SJCRH30 (cell line): ENCODE data around the gene CACNA2D3. TPM values are rescaled to one million over a fixed set of nuclear protein-coding genes. Genes with fewer than 3 reads are reported as not detected.

Experiments used
- DNase-seq, 2 experiments: peaks; one replicate each; pipeline ENCODE4 v3.0.0-alpha.2; 2015 to 2020
- H3K27ac ChIP-seq: fragments of 250-450 bp; sonication (Bioruptor Pico); 2 replicates; pipeline ENCODE4 v1.5.1; 2020; ENCODE audit warnings: mild to moderate bottlenecking, moderate library complexity
- H3K27me3 ChIP-seq: fragments of 250-450 bp; sonication (Bioruptor Pico); 2 replicates; pipeline ENCODE4 v1.5.1; 2020; ENCODE audit warnings: mild to moderate bottlenecking, moderate library complexity
- H3K36me3 ChIP-seq: fragments of 250-450 bp; sonication (Bioruptor Pico); 2 replicates; pipeline ENCODE4 v1.5.1; 2020; ENCODE audit warnings: mild to moderate bottlenecking, moderate library complexity
- H3K4me1 ChIP-seq: fragments of 250-450 bp; sonication (Bioruptor Pico); 2 replicates; pipeline ENCODE4 v1.5.1; 2020; ENCODE audit warnings: mild to moderate bottlenecking, moderate library complexity
- H3K4me3 ChIP-seq: fragments of 250-450 bp; sonication (Bioruptor Pico); 2 replicates; pipeline ENCODE4 v1.5.1; 2020; ENCODE audit warnings: mild to moderate bottlenecking, moderate library complexity
- H3K9me3 ChIP-seq: fragments of 250-450 bp; sonication (Bioruptor Pico); replicated peaks from 2 replicates; pipeline ENCODE4 v1.5.1; 2020; ENCODE audit warnings: mild to moderate bottlenecking, moderate library complexity
- total RNA-seq: library from RNA; depleted of rRNA; stranded (reverse); fragments of >200 nt; shearing (Covaris generic); gene quantifications from 2 replicates; pipeline ENCODE4 v1.2.3, GENCODE V29; 2014

CACNA2D3 gene
- total RNA-seq, 1 experiment from 2014 or later: 0.22 TPM

DNA sequence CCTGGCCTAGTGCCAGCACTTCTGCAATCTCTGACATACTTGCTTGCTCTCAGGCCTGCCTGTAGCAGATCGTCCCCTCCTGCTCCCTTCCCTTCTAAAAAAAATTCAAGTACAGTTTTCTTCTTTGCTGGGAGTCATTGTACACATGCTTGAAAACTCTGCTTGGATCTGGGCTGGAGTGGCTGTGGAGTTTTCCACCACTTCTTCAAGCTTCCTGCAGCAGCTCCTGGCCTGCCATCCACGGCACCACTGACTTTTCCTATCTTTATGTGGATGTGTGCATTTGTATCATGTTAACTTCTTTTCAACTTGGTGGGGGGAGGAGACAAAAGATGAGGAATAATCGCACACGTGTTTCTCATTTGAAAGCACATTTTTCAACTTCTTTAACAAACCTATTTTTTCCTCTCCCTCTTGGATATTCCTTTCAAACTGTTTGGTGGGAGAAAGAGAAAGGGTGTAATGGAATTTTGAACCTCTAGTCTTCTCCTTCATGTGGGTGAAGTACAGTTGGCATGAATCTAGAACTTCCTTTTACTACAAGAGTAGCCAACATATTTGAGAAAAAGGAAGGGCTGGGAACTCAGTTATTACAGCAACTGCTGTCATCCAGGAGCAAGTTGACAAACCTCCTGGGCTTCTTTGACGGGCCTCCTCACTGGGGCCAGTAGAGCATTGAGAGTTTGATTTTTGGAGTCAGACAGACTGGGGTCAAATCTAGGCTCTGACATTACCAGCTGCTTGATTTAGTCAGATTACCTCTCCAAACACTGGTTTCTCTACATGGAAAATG lies 866.7 kb downstream of the CACNA2D3 start:
- Histone ChIP-seq H3K27ac (no peak overlapping the region), H3K4me1 (peaks cover 25% of the 10 kb centered on the region), H3K9me3 (no peaks in the 10 kb centered on the region), H3K36me3 (no peaks in the 10 kb centered on the region), H3K4me3 (no peak overlapping the region), H3K27me3 (no peaks in the 10 kb centered on the region)
- DNase-seq: peak; percentile 30 to 51

DNA sequence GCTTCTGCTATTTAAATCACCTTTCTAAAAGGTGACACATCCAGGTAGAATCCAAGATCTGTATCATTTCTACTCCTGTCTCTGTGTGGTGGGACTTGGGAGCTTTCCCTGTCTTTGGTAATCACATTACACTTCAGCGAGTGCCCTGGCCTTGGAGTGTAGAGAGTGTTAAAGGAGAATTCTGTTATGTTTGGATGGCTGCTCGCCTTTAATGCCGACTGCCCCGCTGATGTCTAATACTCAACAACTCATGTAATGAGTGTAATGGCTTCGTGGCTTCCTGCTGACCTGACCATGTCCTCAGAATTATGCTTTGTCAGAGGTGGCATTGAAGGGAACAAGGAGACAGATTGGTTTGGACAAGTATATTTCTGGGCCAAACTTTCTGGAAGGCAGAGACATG lies 871.8 kb downstream of the CACNA2D3 start:
- Histone ChIP-seq H3K27me3 (no peaks in the 10 kb centered on the region), H3K36me3 (no peaks in the 10 kb centered on the region), H3K4me1 (peaks cover 13% of the 10 kb centered on the region), H3K27ac (no peak overlapping the region), H3K9me3 (no peaks in the 10 kb centered on the region), H3K4me3 (no peak overlapping the region)
- no peak for DNase-seq

DNA sequence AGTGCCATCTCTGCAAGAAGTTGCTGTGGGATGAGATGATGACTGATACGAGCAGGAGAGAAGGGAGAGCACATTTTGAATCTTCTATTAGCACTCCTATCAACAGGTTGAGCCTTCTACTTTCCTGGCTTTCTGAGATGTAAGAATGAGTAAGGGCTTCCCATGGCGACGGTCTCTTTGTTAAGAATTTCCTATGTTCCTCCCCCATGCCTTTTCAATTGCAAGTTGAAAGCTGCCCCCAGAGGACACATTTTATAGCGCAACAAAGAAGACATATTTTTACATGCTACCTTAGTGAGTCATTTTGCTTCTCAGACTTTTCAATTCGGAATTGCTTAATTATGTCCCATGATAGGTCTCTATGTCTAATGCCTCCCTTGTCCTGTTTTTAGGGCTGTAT lies 876.8 kb downstream of the CACNA2D3 start:
- Histone ChIP-seq H3K4me3 (no peak overlapping the region; the same call in 1 of the 2 replicates), H3K9me3 (no peaks in the 10 kb centered on the region), H3K4me1 (peaks cover 29% of the 10 kb centered on the region), H3K27ac (peak overlapping the region; percentile 94), H3K27me3 (no peaks in the 10 kb centered on the region), H3K36me3 (no peaks in the 10 kb centered on the region)
- peak; percentile 53 to 76 for DNase-seq

GRCh38 chr3:54999811-55000210 lies 877.5 kb downstream of the CACNA2D3 start:
- Histone ChIP-seq H3K4me3 (peak overlapping the region; percentile 3), H3K36me3 (no peaks in the 10 kb centered on the region), H3K9me3 (no peaks in the 10 kb centered on the region), H3K27me3 (no peaks in the 10 kb centered on the region), H3K27ac (peak overlapping the region; percentile 94), H3K4me1 (peaks cover 29% of the 10 kb centered on the region)
- DNase-seq: peak; percentile 86 to 94

GRCh38 chr3:55000546-55000945 lies 878.2 kb downstream of the CACNA2D3 start:
- Histone ChIP-seq H3K36me3 (no peaks in the 10 kb centered on the region), H3K27ac (peak overlapping the region; percentile 94), H3K27me3 (no peaks in the 10 kb centered on the region), H3K4me3 (peak overlapping the region; percentile 3), H3K4me1 (peaks cover 32% of the 10 kb centered on the region), H3K9me3 (no peaks in the 10 kb centered on the region)
- peak; percentile 89 to 95 for DNase-seq

GRCh38 chr3:55000953-55001352 lies 878.6 kb downstream of the CACNA2D3 start:
- H3K36me3 ChIP-seq: no peaks in the 10 kb centered on the region
- no peaks in the 10 kb centered on the region for H3K9me3 ChIP-seq
- H3K27ac ChIP-seq: peak overlapping the region; percentile 94
- H3K27me3 ChIP-seq: no peaks in the 10 kb centered on the region
- DNase-seq: peak; percentile 41 to 63
- H3K4me1 ChIP-seq: peaks cover 36% of the 10 kb centered on the region
- H3K4me3 ChIP-seq: no peak overlapping the region

- Histone ChIP-seq H3K4me3 (no peak overlapping the region), H3K36me3 (no peaks in the 10 kb centered on the region), H3K27me3 (no peaks in the 10 kb centered on the region)
Measured at GRCh38 chr3:55002416-55002930, 880.1 kb downstream of the CACNA2D3 start.

GRCh38 chr3:55006244-55006676 lies 883.9 kb downstream of the CACNA2D3 start:
- DNase-seq: peak; percentile 76 to 86
- Histone ChIP-seq H3K36me3 (no peaks in the 10 kb centered on the region), H3K27me3 (no peaks in the 10 kb centered on the region), H3K27ac (peak overlapping the region; percentile 54), H3K4me1 (peaks cover 45% of the 10 kb centered on the region), H3K9me3 (no peaks in the 10 kb centered on the region), H3K4me3 (peak overlapping the region; percentile 10; the same call in 1 of the 2 replicates)

More at GRCh38 chr3:55002416-55002930, 880.1 kb downstream of the CACNA2D3 start:
- Histone ChIP-seq H3K9me3 (no peaks in the 10 kb centered on the region), H3K27ac (no peak overlapping the region), H3K4me1 (peaks cover 48% of the 10 kb centered on the region)
- no peak for DNase-seq

GRCh38 chr3:55007971-55008370 lies 885.6 kb downstream of the CACNA2D3 start:
- H3K4me1 ChIP-seq: peaks cover 40% of the 10 kb centered on the region
- H3K27me3 ChIP-seq: no peaks in the 10 kb centered on the region
- no peaks in the 10 kb centered on the region for H3K36me3 ChIP-seq
- peak; percentile 69 to 82 for DNase-seq
- peak overlapping the region; percentile 54 for H3K27ac ChIP-seq
- no peaks in the 10 kb centered on the region for H3K9me3 ChIP-seq
- no peak overlapping the region for H3K4me3 ChIP-seq

DNA sequence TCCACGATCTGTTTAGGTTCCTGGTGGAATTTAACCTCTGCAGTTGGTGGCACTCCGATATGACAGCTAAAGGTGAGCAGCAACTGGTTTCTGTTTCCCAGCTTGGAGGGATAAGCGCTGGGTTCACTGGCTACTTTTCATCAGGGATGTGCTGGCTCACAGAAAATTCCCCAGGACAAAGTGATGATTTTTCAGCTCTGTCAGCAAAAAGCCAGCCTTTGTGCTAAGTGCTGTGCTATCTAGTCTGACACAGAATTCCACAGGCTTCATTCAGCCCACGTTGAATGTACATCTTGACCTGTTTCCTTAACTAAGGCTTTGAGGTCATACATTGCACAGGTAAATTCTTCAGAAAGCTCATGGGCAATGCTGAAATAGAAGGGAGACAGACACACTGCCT lies 887.0 kb downstream of the CACNA2D3 start:
- H3K4me3 ChIP-seq: no peak overlapping the region
- H3K36me3 ChIP-seq: no peaks in the 10 kb centered on the region
- no peaks in the 10 kb centered on the region for H3K27me3 ChIP-seq
- H3K27ac ChIP-seq: no peak overlapping the region
- H3K4me1 ChIP-seq: peaks cover 40% of the 10 kb centered on the region
- DNase-seq: no peak
- H3K9me3 ChIP-seq: no peaks in the 10 kb centered on the region

DNA sequence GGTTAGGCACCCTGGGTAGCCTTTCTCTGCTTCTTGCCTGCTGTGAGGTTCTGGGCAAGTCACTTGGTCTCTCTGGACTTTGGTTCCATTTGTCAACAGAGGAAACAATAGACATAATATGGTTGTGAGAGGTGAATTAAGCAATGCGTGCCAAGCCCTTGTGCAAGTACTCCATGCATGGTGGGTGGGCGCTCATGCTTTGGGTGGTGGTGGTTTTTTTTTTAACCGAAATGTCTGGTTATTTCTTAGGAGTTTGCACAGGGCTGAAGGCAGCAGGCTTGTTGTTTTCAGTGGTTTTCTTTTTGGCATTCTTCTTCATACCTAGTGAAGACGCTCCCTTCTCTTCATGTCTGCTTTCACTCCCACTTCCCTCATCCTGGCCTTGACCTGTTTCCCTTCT lies 889.7 kb downstream of the CACNA2D3 start:
- Histone ChIP-seq H3K27ac (no peak overlapping the region), H3K36me3 (no peaks in the 10 kb centered on the region), H3K9me3 (no peaks in the 10 kb centered on the region), H3K4me1 (peaks cover 24% of the 10 kb centered on the region), H3K4me3 (no peak overlapping the region), H3K27me3 (no peaks in the 10 kb centered on the region)
- no peak for DNase-seq

DNA sequence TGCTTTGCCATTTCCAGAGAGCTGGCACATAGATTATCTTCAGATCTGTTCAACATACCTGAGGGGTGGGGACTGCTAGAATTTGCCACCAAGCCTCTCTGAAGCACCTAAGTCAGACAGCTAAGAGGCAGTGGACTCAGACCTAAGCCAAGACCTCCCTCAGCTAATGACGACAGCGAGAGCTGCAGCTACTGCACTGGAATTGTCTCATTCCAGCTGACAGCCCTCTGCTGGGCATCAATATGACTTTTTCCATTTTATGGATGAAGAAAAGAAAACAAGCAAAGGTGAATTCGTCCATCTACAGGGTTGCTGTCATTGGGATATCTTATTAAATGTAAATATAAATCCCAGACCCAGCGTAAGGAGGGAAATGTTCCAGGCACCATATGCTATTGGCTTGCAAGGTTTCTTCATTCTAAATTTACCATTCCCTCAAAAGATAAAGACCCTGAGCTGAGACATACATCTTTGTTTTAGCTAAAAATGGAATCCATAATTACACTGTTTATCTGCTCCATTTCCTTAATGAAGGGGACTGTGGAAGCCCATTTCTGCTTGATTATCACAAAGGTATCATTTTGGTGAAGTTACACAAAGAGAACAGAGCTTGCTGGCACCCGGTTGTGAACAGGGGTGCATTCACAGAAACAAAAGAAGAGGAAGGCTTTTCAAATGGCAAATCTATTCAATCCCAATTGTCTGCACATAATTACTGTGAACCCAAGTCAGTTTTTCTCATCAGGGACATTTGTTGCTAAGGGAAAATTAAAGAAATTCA lies 891.0 kb downstream of the CACNA2D3 start:
- H3K4me1 ChIP-seq: peaks cover 12% of the 10 kb centered on the region
- no peak for DNase-seq
- H3K4me3 ChIP-seq: no peak overlapping the region
- no peaks in the 10 kb centered on the region for H3K27me3 ChIP-seq
- no peaks in the 10 kb centered on the region for H3K9me3 ChIP-seq
- no peak overlapping the region for H3K27ac ChIP-seq
- H3K36me3 ChIP-seq: no peaks in the 10 kb centered on the region

- H3K27ac ChIP-seq: no peak overlapping the region
- H3K4me1 ChIP-seq: peaks cover 6% of the 10 kb centered on the region
- no peak for DNase-seq
- no peak overlapping the region for H3K4me3 ChIP-seq
- H3K27me3 ChIP-seq: no peaks in the 10 kb centered on the region
- no peaks in the 10 kb centered on the region for H3K36me3 ChIP-seq
- H3K9me3 ChIP-seq: no peaks in the 10 kb centered on the region
Measured at GRCh38 chr3:55014081-55014480, 891.7 kb downstream of the CACNA2D3 start.

DNA sequence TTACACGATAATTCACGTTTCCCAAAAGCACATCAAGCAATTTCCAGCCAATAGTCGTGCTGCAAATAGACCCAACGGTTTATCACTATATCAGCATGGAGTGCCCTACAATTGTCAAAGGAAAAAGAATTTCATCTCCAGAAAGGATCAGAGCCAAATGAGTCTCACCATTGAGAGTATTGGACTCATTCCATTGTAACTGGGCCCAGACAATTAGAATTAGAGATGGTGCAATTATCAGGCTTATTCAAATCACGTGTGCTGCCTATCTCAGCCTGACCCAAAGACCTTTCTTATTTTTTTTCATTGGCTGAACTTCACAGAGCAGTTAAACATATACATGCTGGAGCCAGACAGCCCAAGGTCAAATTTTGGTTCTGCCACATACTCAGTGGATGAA lies 892.6 kb downstream of the CACNA2D3 start:
- Histone ChIP-seq H3K4me1 (no peaks in the 10 kb centered on the region), H3K4me3 (no peak overlapping the region)
- no peak for DNase-seq

GRCh38 chr3:55017876-55018275 lies 895.5 kb downstream of the CACNA2D3 start:
- H3K4me1 ChIP-seq: no peaks in the 10 kb centered on the region
- no peak for DNase-seq
- H3K27ac ChIP-seq: no peak overlapping the region
- no peak overlapping the region for H3K4me3 ChIP-seq
- no peaks in the 10 kb centered on the region for H3K27me3 ChIP-seq
- H3K9me3 ChIP-seq: no peaks in the 10 kb centered on the region
- no peaks in the 10 kb centered on the region for H3K36me3 ChIP-seq

More for the DNA sequence above, 892.6 kb downstream of the CACNA2D3 start:
- no peaks in the 10 kb centered on the region for H3K9me3 ChIP-seq
- no peaks in the 10 kb centered on the region for H3K36me3 ChIP-seq
- no peaks in the 10 kb centered on the region for H3K27me3 ChIP-seq
- no peak overlapping the region for H3K27ac ChIP-seq
